Measurements from ENCODE around the gene AGRP. TPM values are rescaled to one million over a fixed set of nuclear protein-coding genes. Genes with fewer than 3 reads are reported as not detected.

AGRP gene
- polyA plus RNA-seq, 4 donors = 0.34 TPM; not detected in 3

DNA sequence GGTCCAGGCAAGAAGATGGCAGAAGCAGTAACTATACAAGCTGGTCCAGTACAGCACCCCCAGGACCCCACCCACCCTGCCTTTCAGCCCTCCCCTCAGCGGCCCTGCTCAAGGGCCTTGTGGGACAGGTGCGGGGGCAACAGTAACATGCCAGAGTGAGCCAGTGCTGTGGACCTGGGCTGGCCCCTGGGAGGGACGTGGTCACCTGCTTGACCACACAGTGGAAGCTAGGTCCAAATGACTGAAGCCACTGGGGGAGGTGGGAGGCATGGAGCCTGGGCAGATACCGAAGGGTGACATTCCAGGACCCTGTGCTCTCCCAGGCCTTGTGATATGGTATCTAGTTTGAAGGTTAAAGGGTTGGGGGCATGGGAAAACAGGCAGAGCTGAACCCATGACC, 19.7 kb downstream of the AGRP start:
- no peak for DNase-seq (ENCODE audit: low read depth in 4 of 4, low spot score in 3 of 4)

DNA sequence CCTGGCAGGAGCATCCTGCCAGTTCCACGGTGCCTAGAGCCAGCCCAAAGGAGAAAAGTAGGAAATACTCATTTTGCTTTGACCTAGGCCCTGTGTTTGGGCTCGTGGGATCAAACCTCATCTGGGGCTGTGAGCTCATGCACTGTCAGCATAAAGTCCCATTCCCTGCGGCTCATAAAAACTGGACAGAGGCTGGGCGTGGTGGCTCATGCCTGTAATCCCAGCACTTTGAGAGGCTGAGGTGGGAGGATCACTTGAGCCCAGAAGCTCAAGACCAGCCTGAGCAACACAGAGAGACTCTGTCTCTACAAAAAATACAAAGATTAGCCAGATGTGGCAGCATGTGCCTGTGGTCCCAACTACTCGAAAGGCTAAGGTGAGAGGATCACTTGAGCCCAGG, 20.3 kb downstream of the AGRP start:
- DNase-seq (ENCODE audit: low read depth in 4 of 4, low spot score in 3 of 4) = no peak

DNA sequence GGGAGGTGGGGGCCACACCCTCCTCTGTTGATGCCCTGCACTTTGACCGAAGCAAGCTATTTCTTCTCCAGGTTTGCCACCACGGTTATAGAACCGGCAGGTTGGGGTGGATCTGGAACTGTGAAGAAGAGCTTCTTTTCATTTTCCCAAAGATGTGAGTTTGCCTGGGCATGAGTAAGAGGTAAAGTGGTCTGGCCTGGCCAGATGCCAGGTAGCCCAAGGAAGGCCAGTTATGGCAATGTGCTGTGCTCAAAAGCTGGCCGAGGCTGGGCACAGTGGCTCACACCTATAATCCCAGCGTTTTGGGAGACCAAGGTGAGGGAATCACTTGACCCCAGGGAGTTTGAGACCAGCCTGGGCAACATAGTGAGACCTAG, 21.1 kb downstream of the AGRP start:
- DNase-seq (ENCODE audit: low read depth in 4 of 4, low spot score in 3 of 4) = no peak

DNA sequence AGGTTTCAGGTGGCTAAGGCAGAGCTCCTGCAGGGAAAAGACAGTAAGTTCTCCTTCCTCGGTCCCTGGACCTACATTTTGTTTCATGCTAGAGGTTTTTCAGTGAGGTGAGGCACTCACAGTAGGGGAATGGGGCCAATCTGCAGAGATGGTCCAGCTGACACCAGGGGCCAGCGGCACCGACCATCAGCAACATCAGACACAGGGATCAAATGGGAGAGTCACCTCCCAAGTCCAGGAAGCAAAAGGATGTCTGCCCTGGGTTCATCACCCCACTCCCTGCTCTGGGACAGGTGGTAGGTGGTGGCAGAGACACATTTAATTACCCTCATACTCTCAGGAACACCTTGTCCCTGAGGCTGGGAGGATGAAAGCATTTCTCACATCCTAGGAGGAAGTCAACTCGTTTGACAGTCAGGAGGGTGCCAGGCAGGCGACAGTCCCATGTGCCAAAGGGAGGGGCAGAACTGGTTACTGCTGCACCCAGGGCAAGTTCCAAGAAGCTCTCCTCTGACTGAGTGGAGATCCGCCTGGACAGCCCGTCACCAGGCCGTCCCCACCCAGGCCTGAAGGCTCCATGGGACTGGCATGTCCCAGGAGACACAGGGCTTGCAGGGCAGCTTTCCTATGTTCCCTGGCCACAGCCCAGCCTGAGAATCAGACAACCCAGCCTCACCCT, 21.6 kb downstream of the AGRP start:
- no peak for DNase-seq (ENCODE audit: low read depth in 4 of 4, low spot score in 3 of 4)

DNA sequence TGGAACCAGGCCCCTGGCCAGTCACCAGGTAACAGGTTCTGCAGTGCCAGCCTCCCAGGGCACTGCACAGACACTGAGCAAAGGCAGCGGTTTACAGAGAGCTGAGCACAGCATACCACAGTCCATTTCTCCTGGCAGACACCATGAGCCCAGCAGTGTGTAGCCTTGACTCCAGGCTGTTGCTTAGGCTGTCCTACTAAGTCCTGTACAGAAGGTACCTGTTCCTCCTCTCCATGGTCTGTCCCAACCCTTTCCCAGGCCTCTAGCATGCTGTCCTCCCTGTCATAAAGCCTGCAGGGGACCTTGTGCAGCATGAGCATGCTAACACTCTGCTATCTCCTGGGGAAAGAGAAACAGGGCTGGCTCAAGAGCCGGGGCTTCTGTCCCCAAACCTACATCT, 22.4 kb downstream of the AGRP start:
- DNase-seq (ENCODE audit: low read depth in 4 of 4, low spot score in 3 of 4) = no peak

DNA sequence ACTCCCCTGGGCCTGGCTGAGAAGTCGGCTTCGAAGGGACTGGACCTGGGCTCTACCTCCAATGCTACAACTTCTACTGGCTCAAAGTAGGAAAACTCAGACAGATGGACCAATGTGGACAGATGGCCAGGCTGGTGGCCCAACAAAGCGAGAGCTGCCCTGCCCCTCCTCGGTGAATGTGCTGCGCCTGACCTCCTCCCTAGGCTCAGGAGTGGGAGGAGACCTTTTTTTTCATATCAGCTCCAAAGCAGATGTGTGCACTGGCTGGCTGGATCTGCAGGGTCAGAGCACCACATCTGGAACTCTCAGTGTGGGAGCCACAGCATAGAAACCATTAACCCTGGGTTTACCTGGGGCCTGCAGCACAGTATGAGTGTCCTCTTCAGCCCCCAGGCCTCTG, 23.2 kb downstream of the AGRP start:
- no peak for DNase-seq (ENCODE audit: low read depth in 4 of 4, low spot score in 3 of 4)

DNA sequence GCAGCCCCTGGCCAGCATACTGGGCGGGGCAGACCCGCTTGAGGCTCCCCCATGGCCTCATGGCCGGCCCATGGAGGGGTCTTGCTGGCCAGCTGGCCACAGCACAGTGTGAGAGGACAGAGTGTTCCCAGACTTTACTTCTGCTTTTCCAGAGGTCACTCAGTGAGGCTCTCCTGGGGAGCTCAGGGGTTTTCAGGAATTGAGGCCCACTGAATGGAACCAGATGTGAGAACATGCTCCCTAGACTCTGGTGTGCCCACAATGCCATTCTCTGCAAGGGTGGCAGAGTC, 23.5 kb downstream of the AGRP start:
- no peak for DNase-seq (ENCODE audit: low read depth in 4 of 4, low spot score in 3 of 4)

DNA sequence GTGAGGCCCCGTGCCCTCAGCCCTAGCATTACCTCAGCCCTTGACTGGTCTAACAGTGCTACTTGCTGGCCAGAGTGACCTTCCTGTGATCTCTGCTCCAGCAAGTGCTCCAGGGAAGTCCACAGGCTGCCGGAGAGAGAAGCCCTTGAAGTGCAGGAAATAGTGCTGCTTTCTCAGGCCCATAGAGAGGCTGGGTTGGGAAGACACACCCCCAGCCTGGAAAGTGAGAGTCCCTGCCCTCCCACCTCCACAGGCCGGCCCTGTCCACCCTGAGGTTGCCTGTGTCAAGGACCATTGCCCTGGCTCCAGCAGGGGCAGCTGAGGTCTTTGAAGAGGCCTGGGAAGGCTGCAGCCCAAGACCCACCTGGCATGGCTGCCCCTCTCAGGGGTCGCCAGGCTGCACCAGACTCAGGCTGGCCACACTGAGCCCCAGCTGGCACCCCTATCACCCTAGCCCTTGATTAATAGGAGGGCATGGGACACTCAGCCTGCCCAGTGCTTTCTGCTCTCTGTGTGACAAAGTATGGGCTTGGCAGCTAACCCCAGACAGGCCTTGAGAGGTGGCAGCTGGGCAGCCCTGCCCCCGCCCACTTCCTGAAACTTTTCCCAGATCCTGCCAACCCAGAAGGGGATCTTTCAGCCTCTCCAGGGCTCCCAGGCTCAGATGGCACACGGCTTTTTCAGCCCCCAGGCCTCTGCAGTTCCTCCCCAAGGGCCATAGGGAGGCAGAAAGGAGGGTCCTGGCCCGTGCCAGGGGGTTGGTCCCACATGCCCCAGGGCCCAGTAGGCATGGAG, 24.1 kb downstream of the AGRP start:
- DNase-seq (ENCODE audit: low read depth in 4 of 4, low spot score in 3 of 4) = no peak

DNA sequence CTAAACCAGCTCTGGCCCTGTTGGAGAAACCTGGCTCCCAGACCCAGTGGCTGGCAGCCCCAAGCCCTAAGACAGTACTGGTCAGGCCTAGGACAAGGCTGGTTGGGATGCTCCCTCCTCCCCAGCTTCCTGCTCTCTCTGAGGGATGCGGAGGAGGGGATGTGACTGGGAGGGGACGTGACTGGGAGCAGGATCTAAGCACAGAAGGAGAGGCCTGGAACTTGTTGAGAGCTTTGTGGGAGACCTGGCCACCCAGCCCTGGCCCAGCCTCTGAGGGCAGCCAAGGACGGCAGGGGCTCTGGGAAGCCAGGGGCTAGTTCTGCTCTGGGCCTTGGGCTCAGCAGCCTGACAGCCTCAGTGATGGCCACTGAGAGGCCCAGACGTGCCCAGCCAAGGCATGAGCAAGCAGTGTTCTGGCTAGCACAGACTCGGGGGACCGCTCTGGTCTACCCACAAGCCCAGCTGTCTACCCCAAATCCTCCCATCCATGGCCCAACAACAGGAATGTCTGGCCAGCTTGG, 25.2 kb downstream of the AGRP start:
- DNase-seq (ENCODE audit: low read depth in 4 of 4, low spot score in 3 of 4) = no peak

DNA sequence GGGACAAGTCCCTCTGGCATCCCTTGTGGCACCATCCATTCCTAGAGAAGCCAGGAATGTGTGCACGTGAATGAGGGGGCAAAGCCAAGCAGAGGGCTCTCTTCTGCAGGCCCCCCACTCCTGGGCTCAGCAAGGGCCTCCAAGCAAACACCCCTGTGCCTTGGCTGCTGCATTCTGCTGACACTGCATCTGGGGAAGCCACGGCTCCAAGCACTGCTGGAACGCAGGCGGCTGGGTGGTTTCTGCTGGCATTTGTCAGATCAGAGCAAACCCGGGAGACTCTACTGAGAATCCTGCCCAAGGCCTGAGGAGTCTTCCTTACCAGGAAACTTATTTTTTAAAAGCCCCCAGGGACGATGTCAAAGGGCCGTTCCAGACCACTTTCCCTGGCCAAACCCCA, 25.7 kb downstream of the AGRP start:
- DNase-seq (ENCODE audit: low read depth in 4 of 4, low spot score in 3 of 4) = no peak

DNA sequence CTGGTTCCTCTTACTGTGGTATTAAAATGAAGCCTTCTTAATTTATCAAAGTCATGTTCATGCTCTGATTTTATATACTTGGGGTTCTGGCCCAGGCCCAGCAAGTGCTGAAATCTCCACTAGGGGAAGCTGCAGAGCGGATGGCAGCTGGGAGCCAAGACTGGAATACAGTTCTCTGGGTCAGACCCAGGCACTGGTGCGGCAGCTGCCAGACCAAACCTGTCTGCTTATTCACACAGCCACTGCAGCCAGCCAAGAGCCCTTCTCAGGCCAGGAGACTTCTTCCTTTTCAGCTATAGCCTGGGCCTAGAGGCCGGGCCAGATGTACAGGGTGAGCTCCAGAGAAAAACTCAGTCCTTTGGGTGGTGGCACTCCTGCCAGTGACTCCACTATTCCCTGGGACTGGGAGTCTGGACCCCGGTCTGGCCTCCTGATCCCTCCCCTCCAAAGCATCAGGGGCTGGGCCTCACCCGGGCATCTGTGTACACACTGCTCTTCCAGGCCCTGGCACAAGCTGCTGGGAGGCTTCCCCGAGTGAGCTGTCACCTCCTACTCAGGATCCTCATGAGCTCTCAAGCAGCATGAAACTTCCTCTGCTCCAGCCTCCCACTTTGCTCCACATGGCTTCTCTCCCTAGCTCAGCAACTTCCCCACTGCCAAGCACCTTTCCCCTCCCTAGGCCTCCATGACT, 26.8 kb downstream of the AGRP start:
- no peak for DNase-seq (ENCODE audit: low read depth in 4 of 4, low spot score in 3 of 4)

DNA sequence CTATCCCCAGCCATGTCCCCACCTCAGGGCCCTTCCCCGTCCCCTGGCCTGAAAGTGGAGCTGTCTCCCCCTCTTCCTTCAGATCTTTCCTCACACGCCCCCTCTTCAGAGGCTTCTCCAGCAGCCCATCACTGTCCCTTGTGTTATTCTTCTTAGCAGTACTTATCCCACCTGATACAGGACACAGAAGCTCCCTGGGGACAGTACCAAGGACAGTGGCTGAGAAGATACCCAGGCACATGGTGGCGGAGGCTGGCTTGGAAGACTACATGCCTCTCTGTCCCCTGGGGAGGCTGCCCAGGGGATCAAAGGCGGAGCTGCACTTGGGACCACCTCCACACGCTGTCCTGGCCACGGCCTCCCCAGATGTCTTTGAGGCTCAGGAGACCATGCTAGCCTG, 28.5 kb downstream of the AGRP start:
- DNase-seq (ENCODE audit: low read depth in 4 of 4, low spot score in 3 of 4) = no peak

DNA sequence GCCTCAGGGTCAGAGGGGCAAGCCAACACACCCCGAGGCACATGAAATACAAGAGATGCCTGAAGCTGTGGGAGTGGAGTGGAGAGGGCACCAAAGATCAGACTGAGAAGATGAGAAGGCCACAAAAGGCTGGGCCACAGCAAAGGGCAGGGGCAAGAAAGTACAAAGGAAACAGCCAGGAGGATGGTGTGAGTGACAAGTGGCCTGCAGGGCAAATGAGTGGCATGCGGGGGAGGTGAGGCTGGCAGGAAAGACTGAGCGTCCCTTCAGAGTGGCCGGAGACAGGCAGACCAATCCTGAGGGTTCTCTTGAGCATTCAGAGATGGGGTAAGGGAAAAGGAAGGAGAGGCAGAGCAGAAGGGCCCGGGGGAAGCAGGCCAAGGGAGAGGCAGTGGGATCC, 29.2 kb downstream of the AGRP start:
- no peak for DNase-seq (ENCODE audit: low read depth in 4 of 4, low spot score in 3 of 4)

DNA sequence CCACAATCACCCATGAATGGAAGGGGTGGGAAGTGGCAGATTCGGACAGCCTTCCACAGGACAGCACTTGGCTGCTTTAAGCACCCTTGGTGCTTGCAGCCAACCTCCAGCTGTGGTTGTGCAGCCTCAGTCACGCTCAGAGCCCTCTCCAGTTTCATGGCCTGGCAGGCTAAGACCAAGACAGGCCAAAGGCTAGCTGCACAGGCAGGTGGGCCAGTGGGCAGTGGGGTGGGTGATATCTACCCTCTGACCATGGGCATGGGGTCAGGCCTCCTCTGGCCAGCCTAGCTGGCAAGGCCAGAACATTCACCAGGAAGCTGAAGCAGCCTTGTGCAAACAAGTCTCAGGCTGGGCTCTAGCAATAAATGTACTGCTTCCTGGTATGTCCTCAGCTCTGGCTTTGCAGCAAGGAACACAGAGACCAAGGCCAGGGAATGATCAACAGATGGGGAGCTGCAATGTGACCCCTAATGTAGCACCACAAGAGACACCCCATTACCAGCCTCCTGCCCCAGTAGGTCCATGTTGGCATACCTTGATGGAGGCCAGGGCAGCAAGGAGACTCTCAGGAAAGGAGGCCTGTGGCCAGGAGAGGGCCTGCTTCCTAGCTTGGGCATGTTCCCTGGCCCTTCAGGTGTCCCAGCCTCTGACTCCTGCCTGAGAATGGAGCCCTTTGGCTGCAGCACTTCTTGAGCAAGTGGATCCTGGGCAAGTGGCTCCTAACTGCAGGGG, 31.5 kb downstream of the AGRP start:
- no peak for DNase-seq (ENCODE audit: low read depth in 4 of 4, low spot score in 3 of 4)

DNA sequence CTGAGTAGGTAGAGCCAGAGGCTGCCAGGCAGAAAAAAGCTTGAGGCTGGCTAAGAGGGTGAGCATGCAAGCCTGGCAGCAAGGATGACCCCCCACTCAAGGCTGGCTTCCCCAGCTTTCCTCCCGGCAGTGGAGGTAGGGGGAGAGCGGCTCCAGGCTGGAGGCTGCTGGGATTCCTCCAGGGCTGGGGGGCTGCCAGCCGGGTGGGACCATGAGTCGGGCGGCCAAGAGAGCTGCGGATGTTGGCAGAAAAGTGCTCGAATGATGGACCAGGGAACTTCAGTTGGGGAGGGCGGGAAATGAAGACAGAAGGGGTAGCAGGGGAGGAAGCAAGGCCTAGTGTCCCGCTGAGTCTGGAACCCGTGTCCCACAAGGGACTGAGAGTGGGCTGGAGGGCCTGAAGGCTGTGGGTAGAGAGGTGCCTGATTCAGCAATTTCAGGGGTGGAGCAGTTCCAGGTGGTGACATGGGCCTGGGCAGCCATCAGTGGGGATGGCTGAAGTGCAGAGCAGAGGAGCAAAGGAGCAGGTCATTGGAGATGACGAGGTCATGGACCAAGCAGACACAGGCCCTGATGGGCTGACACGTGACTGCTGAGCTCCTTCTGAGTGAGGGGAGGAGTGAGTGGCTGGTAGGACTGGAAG, 32.2 kb downstream of the AGRP start:
- DNase-seq (ENCODE audit: low read depth in 4 of 4, low spot score in 3 of 4) = no peak

DNA sequence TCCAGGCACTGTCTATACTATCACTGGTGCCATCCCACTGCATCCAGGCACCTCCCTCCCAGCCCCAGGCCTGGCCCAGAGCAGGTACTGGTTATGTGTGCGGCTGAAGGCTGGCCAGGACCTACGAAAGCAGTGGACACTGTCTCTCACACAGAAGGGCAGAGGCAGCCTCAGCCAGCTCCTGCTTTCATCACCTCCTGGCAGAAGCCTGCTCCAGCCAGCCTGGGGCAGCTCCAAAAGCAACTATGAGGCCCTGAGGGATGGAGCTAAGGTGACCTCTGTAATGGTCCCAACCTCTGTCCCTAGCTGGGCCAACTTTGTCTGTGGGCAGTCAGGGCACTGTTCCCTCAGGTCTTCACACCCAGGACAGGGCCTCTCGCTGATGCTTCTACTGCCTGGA, 33.6 kb downstream of the AGRP start:
- DNase-seq (ENCODE audit: low read depth in 4 of 4, low spot score in 3 of 4) = no peak

DNA sequence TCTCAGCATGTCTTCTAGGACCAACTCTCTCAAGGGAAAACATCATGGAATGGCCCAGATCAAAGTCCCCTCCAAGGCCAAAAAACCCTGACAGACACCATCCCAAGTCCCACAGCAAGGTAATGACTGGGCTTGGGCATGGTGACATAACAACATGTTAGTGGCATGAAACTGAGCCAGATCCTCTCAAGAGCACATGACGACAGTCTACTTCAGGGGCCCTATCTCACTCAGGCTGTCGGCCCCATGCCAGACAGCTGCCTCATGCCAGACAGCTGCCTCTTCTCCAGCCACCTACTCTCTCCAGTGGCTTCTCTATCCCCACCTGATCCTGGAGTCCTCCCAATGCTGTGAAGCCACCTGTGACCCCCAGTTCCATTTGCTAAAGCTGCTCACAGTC, 34.0 kb downstream of the AGRP start:
- DNase-seq (ENCODE audit: low read depth in 4 of 4, low spot score in 3 of 4) = no peak

DNA sequence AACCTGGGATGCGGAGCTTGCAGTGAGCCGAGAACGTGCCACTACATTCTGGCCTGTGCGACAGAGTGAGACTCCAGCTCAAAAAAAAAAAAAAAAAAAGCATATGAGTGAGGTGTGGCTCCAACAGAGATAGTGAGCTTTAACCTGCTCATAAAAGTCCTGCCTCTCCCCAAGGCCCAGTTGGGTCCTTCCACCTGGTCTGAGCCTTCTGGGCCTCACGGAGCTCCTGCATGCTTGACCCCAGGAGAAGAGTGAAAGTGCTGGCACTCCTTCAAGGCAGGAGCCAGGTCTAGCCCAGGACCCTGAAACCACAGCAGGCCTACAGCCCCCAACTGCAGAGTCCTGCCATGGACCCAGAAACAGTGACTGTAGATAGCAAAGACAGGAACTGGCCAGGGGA, 34.8 kb downstream of the AGRP start:
- DNase-seq (ENCODE audit: low read depth in 4 of 4, low spot score in 3 of 4) = no peak

DNA sequence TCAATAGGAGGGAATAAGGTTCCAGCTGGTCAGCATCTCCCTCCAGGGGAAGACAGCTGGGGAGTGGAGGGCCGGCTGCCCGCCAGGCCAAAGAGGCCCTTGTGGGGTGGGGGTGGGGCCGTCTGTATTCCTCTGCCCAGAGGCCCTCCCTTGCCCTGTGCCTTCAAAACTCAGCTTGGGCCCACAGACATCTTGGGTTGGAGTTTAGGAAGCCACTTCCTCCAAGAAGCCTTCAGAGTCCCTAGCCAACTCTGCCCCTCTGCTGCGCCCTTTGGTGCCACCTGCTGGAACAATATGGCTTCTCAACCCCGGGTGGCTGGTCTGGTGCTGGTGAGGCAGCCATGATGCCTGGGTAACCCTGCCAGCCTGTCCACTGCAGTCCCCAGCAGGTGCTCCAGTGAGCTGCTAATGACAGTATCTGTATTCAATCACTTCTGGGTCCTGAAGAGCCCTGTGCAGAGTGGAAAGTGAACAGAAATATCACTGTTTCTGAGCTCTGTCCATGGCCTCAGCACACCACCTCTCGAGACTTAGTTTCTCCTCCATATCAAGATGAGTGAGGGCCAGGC, 35.8 kb downstream of the AGRP start:
- DNase-seq (ENCODE audit: low read depth in 4 of 4, low spot score in 3 of 4) = peak in 1 of 4 donors; percentile 48

DNA sequence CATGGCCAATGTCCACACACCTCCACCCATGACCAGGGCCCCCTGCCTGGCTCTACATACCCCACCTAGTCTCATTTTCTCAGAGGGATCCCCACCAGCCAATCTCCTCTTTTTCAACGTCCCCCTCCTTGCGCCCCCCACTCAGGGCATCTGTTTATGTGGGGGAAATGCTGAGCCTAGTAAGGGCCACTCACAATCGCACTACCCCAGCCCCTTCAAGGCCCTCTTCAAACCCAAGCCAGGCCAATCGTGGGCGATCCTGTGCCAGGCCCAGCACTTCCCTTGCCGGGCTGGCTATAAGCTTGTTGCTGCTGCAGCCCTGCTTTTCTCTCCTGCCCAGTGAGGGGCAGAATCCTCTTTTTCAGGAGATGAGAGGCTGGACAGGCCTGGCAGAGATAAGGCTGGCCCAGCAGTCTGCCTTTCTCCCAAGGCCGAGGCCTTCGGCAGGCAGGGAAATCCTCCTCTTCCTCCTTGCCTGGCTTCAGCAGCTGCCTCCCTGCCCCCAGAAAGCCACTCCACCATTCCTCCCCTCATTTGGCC, 36.3 kb downstream of the AGRP start:
- no peak for DNase-seq (ENCODE audit: low read depth in 4 of 4, low spot score in 3 of 4)
